Cardiac fibroblast (primary cell): ENCODE results near the gene PRKAA1.
A peak's percentile ranks its signal among the peaks of the same experiment; 100 is the strongest.
"Not testable (repeated sequence)": the region's sequence is repeated elsewhere in the genome, so short reads cannot be mapped to it uniquely, and the experiment has no call there.

ENCODE experiments used
- DNase-seq, 2 donors: peaks; one replicate each; pipeline versions ENCODE4 v3.0.0 to v3.0.0-alpha.2; 2010; ENCODE audit warnings: low read depth in 2 of 2
- H3K4me3 ChIP-seq, 2 donors: replicated peaks in 1 of 2; 1 replicate in 1 of 2; 2 replicates in 1 of 2; pipeline ENCODE4 v1.5.1; 2011; ENCODE audit warnings: low read depth in 2 of 2, low read length in 2 of 2, mild to moderate bottlenecking in 2 of 2, moderate library complexity in 1 of 2
- CTCF ChIP-seq: IDR thresholded peaks from one replicate; pipeline ENCODE4 v1.5.1; 2011; ENCODE audit warnings: low read depth, mild to moderate bottlenecking, low read length, inconsistent platforms

PRKAA1 gene

GRCh38 chr5:40738502-40738901, 59.7 kb downstream of the PRKAA1 start:
- no peak for TF ChIP-seq CTCF
- peak in 1 of 2 donors; percentile 41 for DNase-seq

GRCh38 chr5:40736103-40736875, 61.9 kb downstream of the PRKAA1 start:
- no peak overlapping the region for H3K4me3 ChIP-seq
- peak; percentile 70 to 83 for DNase-seq
- peak; percentile 68 for TF ChIP-seq CTCF

More at GRCh38 chr5:40738502-40738901, 59.7 kb downstream of the PRKAA1 start:
- H3K4me3 ChIP-seq = no peak overlapping the region

GRCh38 chr5:40735609-40736008, 62.6 kb downstream of the PRKAA1 start:
- no peak for DNase-seq
- H3K4me3 ChIP-seq = no peak overlapping the region
- TF ChIP-seq CTCF = no peak

GRCh38 chr5:40734986-40735385, 63.2 kb downstream of the PRKAA1 start:
- peak; percentile 10 to 40 for DNase-seq
- no peak overlapping the region for H3K4me3 ChIP-seq
- TF ChIP-seq CTCF = no peak

- no peak overlapping the region for H3K4me3 ChIP-seq
- TF ChIP-seq CTCF = no peak
- DNase-seq = peak in 1 of 2 donors; percentile 27
These were observed 64.2 kb downstream of the PRKAA1 start for GRCh38 chr5:40733879-40734563.

- H3K4me3 ChIP-seq = no peak overlapping the region
- TF ChIP-seq CTCF = no peak
- DNase-seq = no peak
These were observed 64.7 kb downstream of the PRKAA1 start for GRCh38 chr5:40733434-40733833.

GRCh38 chr5:40722497-40722911, 75.7 kb downstream of the PRKAA1 start:
- not testable (repeated sequence) for DNase-seq, H3K4me3 ChIP-seq
